Measurements from ENCODE around the gene NCAPG2.
"Not testable (repeated sequence)": the region's sequence is repeated elsewhere in the genome, so short reads cannot be mapped to it uniquely, and the experiment has no call there.

NCAPG2 gene

DNA sequence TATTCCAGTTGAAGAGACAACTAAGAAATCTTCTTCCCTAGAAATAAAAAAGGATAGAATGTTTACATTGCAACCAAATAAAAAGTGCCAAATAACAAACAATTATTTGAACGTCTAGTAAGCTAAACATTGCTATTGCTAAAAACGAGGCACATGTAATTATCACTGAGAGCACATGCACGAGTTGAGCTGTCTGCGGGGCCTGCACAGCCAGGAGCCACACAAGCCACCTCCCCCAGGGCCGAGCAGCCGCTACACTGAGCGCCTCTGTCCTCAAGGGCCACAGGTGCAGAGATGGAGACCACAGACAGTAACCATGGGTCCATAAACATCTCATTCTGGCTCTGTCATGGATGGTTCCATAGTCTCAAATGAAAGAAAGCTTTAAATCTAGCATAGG is 17.2 kb downstream of the NCAPG2 start:
- H3K27me3 ChIP-seq (ENCODE audit: control insufficient read depth, insufficient read depth, low read length), result no peaks in the 10 kb centered on the region
- no peak overlapping the region for H3K4me3 ChIP-seq (ENCODE audit: low read depth, low read length)
- H3K27ac ChIP-seq (ENCODE audit: low read depth, low read length), result no peak overlapping the region
- H3K4me1 ChIP-seq (ENCODE audit: control insufficient read depth, insufficient read depth, low read length), result no peaks in the 10 kb centered on the region
- no peaks in the 10 kb centered on the region for H3K9me3 ChIP-seq (ENCODE audit: control insufficient read depth, insufficient read depth, low read length)
- peaks cover 100% of the 10 kb centered on the region for H3K36me3 ChIP-seq (ENCODE audit: control insufficient read depth, insufficient read depth, low read length)
- no peak overlapping the region for H3K9ac ChIP-seq (ENCODE audit: low read depth, low read length)

DNA sequence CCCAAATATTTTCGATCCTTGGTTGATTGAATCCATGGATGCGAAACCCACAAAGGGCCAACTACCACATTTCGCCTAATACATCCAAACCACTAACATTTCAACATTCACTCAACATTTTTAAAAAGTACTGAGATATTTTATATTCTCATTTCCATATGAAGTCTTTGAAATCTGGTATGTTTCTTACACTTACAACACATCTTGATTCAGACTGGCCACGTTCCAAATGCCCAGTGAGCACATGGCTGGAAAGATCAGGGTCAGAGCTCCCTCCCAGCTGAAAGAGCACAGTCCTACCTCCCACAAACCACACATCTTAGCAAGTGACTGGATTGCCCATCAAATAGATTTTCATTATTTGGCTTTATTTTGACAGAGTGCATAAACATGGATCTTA is 18.9 kb downstream of the NCAPG2 start:
- Histone ChIP-seq H3K36me3 (ENCODE audit: control insufficient read depth, insufficient read depth, low read length) (peaks cover 100% of the 10 kb centered on the region), H3K27me3 (ENCODE audit: control insufficient read depth, insufficient read depth, low read length) (no peaks in the 10 kb centered on the region), H3K4me1 (ENCODE audit: control insufficient read depth, insufficient read depth, low read length) (no peaks in the 10 kb centered on the region), H3K9ac (ENCODE audit: low read depth, low read length) (no peak overlapping the region), H3K4me3 (ENCODE audit: low read depth, low read length) (no peak overlapping the region), H3K27ac (ENCODE audit: low read depth, low read length) (no peak overlapping the region), H3K9me3 (ENCODE audit: control insufficient read depth, insufficient read depth, low read length) (no peaks in the 10 kb centered on the region)

DNA sequence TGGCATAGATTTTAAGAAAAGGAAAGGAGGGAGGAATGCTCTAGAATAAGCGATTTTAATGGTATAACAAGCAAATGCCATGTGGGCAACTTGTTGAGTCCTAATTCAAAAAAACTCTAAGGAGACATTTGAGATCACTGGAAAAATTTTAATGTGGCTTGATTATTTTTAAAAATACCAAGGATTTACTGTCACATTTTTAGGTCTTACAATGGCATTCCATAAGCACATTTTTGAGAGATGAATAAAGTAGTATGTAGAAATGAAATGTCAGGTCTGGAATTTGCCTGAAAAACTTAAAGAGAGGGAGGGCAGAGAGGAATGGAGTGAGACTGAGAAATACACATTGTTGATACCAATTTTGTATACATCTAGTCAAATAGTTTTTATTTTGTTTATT is 20.3 kb downstream of the NCAPG2 start:
- no peaks in the 10 kb centered on the region for H3K4me1 ChIP-seq (ENCODE audit: control insufficient read depth, insufficient read depth, low read length)
- H3K27me3 ChIP-seq (ENCODE audit: control insufficient read depth, insufficient read depth, low read length), result no peaks in the 10 kb centered on the region
- no peak overlapping the region for H3K27ac ChIP-seq (ENCODE audit: low read depth, low read length)
- H3K36me3 ChIP-seq (ENCODE audit: control insufficient read depth, insufficient read depth, low read length), result peaks cover 100% of the 10 kb centered on the region
- H3K4me3 ChIP-seq (ENCODE audit: low read depth, low read length), result no peak overlapping the region
- no peaks in the 10 kb centered on the region for H3K9me3 ChIP-seq (ENCODE audit: control insufficient read depth, insufficient read depth, low read length)
- no peak overlapping the region for H3K9ac ChIP-seq (ENCODE audit: low read depth, low read length)

DNA sequence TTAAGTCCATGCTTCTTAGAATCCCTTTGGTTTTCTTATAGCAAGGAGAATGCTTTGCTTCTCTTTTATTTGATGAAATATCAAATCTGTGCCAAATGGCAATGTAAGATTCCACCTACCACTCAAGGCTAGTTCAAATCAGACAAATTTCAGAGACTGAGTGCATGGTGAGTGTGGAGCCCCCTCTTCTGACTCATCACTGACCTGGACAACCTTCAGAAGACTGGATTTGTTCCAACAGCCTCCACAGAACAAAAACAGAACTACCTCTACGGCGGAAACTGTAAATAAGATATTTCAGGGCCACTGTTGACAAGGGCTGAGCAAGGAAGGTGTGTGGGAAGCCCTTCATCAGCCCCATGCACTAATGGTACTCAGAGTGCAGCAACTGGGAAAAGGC is 21.1 kb downstream of the NCAPG2 start:
- no peak overlapping the region for H3K9ac ChIP-seq (ENCODE audit: low read depth, low read length)
- H3K27ac ChIP-seq (ENCODE audit: low read depth, low read length), result no peak overlapping the region
- H3K4me3 ChIP-seq (ENCODE audit: low read depth, low read length), result no peak overlapping the region
- H3K9me3 ChIP-seq (ENCODE audit: control insufficient read depth, insufficient read depth, low read length), result no peaks in the 10 kb centered on the region
- H3K36me3 ChIP-seq (ENCODE audit: control insufficient read depth, insufficient read depth, low read length), result peaks cover 100% of the 10 kb centered on the region
- H3K27me3 ChIP-seq (ENCODE audit: control insufficient read depth, insufficient read depth, low read length), result no peaks in the 10 kb centered on the region
- no peaks in the 10 kb centered on the region for H3K4me1 ChIP-seq (ENCODE audit: control insufficient read depth, insufficient read depth, low read length)

DNA sequence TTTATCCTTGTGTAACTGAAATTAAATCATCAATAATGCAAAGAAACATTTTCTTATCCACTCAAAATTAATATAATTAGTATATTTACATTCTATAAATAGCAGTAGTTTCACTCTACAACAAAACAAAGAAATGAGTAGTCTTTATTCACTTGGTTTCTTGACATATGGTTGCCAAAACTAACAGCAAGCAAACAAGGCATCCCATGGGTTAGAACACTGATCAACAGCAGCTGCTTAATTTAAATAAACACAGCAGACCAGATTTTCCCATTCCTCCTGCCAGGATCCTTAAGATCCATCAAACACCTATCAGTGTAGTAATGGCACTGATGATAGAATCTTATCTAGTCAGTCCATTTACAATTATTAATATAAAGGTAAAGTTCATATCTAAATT is 22.1 kb downstream of the NCAPG2 start:
- no peak overlapping the region for H3K27ac ChIP-seq (ENCODE audit: low read depth, low read length)
- no peaks in the 10 kb centered on the region for H3K9me3 ChIP-seq (ENCODE audit: control insufficient read depth, insufficient read depth, low read length)
- H3K4me1 ChIP-seq (ENCODE audit: control insufficient read depth, insufficient read depth, low read length), result no peaks in the 10 kb centered on the region
- no peak overlapping the region for H3K4me3 ChIP-seq (ENCODE audit: low read depth, low read length)
- no peak overlapping the region for H3K9ac ChIP-seq (ENCODE audit: low read depth, low read length)
- peaks cover 100% of the 10 kb centered on the region for H3K36me3 ChIP-seq (ENCODE audit: control insufficient read depth, insufficient read depth, low read length)
- no peaks in the 10 kb centered on the region for H3K27me3 ChIP-seq (ENCODE audit: control insufficient read depth, insufficient read depth, low read length)

DNA sequence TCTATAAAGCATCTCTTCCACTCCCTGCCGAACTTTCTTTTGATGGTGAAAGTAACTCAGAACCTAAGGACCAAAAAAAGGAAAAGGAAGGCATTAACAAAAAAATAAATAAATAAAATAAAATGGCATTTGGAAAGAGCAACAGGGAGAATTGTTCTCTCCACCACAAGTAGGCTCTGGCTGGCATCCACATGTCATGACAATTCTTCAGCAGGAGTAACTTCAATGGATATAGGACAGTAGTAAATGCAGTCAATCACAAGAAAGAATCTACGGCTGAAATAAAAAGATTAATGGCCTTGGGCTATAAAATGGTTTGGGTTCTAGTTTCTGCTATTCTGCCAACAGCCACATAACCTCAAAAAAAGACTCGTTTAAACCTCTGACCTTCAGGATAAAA is 23.9 kb downstream of the NCAPG2 start:
- no peaks in the 10 kb centered on the region for H3K27me3 ChIP-seq (ENCODE audit: control insufficient read depth, insufficient read depth, low read length)
- no peaks in the 10 kb centered on the region for H3K9me3 ChIP-seq (ENCODE audit: control insufficient read depth, insufficient read depth, low read length)
- no peak overlapping the region for H3K9ac ChIP-seq (ENCODE audit: low read depth, low read length)
- H3K36me3 ChIP-seq (ENCODE audit: control insufficient read depth, insufficient read depth, low read length), result peaks cover 99% of the 10 kb centered on the region
- no peaks in the 10 kb centered on the region for H3K4me1 ChIP-seq (ENCODE audit: control insufficient read depth, insufficient read depth, low read length)
- no peak overlapping the region for H3K27ac ChIP-seq (ENCODE audit: low read depth, low read length)
- H3K4me3 ChIP-seq (ENCODE audit: low read depth, low read length), result no peak overlapping the region

DNA sequence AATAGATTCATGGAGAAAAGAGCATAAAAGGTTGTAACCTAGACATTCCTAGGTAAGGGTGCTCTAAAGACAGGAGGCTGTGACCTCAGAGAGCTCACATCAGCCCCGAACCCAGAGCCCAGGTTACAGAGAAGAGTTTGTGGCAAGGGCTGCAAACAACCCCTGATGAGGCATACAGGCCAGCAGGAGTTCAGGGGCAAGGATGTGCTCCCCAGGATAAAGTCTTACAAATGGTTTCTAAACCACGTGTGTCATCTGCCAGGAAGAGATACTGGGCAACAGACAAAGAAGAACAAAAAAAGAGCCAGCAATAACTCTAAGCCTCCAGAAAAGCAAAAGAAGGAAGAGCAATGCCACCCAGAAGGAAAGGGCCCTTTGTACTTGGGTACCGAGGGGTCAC is 27.7 kb downstream of the NCAPG2 start:
- Histone ChIP-seq H3K4me1 (ENCODE audit: control insufficient read depth, insufficient read depth, low read length) (no peaks in the 10 kb centered on the region), H3K9ac (ENCODE audit: low read depth, low read length) (no peak overlapping the region), H3K36me3 (ENCODE audit: control insufficient read depth, insufficient read depth, low read length) (peaks cover 96% of the 10 kb centered on the region), H3K4me3 (ENCODE audit: low read depth, low read length) (no peak overlapping the region), H3K27ac (ENCODE audit: low read depth, low read length) (no peak overlapping the region), H3K27me3 (ENCODE audit: control insufficient read depth, insufficient read depth, low read length) (no peaks in the 10 kb centered on the region), H3K9me3 (ENCODE audit: control insufficient read depth, insufficient read depth, low read length) (no peaks in the 10 kb centered on the region)

DNA sequence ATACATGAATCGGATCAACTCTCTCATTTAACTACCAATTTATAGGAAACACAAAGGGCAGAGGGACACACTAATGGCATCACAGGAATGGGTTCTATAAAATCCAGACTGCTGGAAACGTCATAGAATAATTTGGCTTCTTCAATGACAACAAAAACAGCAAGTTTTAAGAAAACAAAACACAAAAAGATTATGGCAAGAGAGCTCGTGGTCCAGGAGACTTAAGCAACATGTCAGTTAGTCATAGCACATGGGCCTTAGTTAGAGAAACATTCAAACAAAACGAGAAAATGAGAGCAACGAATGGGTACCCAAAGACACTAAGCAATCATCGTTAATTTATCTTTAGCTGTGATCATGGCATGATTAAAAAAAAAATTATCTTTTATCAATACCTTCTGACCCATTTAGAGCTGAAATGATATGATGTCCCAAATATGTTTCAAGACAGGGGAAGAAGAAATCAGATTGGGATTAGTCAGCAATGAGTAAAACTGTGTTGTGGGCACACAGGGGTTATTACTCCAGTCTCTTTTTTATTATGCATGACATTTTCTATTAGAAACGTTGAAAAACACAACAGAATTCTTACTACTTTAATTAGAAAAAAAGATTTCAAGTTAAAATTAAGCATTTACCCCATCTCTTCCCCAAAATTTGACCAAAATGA is 28.3 kb downstream of the NCAPG2 start:
- H3K36me3 ChIP-seq (ENCODE audit: control insufficient read depth, insufficient read depth, low read length), result peaks cover 96% of the 10 kb centered on the region
- H3K27me3 ChIP-seq (ENCODE audit: control insufficient read depth, insufficient read depth, low read length), result no peaks in the 10 kb centered on the region
- H3K9ac ChIP-seq (ENCODE audit: low read depth, low read length), result no peak overlapping the region
- H3K27ac ChIP-seq (ENCODE audit: low read depth, low read length), result no peak overlapping the region
- H3K9me3 ChIP-seq (ENCODE audit: control insufficient read depth, insufficient read depth, low read length), result no peaks in the 10 kb centered on the region
- H3K4me1 ChIP-seq (ENCODE audit: control insufficient read depth, insufficient read depth, low read length), result no peaks in the 10 kb centered on the region
- no peak overlapping the region for H3K4me3 ChIP-seq (ENCODE audit: low read depth, low read length)

DNA sequence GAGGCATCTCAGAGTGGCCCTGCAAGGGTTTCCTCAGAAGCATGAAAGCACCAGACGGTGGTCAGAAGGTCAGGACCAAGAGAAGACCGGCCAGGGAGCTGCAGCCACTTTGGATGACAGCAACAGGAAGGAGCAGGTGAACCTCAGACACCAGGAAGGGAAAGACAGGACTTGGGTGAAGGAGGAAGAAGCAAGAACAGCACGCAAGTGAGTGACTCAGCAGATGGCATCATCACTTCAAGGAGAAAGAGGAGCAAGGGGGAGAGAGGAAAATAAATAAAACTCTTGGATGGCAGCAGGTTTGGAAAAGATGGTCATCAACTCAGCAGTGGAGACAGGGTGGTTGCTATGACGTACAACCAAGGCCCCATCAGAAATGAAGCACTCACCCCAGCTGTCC is 31.6 kb downstream of the NCAPG2 start:
- no peaks in the 10 kb centered on the region for H3K9me3 ChIP-seq (ENCODE audit: control insufficient read depth, insufficient read depth, low read length)
- no peak overlapping the region for H3K9ac ChIP-seq (ENCODE audit: low read depth, low read length)
- no peaks in the 10 kb centered on the region for H3K27me3 ChIP-seq (ENCODE audit: control insufficient read depth, insufficient read depth, low read length)
- H3K4me3 ChIP-seq (ENCODE audit: low read depth, low read length), result no peak overlapping the region
- H3K36me3 ChIP-seq (ENCODE audit: control insufficient read depth, insufficient read depth, low read length), result peaks cover 89% of the 10 kb centered on the region
- no peaks in the 10 kb centered on the region for H3K4me1 ChIP-seq (ENCODE audit: control insufficient read depth, insufficient read depth, low read length)
- H3K27ac ChIP-seq (ENCODE audit: low read depth, low read length), result no peak overlapping the region

DNA sequence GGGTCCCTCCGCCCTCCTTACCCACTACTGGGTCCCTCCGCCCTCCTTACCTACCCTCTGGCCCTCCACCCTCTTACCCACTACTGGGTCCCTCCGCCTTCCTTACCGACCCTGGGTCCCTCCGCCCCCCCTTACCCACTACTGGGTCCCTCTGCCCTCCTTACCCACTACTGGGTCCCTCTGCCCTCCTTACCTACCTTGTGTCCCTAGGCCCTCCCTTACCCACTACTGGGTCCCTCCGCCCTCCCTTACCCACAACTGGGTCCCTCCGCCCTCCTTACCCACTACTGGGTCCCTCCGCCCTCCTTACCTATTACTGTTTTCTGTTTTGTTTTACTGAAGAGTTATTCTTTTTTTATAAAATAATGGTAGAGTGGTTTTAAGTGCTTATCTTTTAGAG is 36.5 kb downstream of the NCAPG2 start:
- not testable (repeated sequence) for H3K27ac ChIP-seq (ENCODE audit: low read depth, low read length)

DNA sequence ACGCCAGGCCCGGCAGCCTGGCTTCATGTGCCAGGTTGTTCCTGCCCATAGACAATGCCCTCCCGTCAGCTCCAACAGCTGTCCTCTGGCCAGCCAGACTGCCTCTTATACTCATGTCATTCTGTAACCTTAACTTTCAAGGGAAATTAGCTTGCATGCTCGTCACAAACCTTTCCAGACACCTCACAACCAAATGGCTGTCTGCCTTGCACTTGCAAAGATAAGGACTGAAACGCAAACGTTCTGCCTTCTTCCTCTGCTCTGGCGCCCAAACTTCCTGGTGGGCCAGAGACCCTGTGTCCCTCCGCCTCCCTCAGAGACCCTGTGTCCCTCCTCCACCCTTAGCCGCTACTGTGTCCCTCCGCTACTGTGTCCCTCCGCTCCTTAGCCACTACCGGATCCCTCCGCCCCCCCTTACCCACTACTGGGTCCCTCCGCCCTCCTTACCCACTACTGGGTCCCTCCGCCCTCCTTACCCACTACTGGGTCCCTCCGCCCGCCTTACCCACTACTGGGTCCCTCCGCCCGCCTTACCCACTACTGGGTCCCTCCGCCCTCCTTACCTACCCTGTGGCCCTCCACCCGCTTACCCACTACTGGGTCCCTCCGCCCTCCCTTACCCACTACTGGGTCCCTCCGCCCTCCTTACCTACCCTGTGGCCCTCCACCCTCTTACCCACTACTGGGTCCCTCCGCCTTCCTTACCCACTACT is 37.5 kb downstream of the NCAPG2 start:
- H3K9ac ChIP-seq (ENCODE audit: low read depth, low read length); H3K4me1 ChIP-seq (ENCODE audit: control insufficient read depth, insufficient read depth, low read length); H3K4me3 ChIP-seq (ENCODE audit: low read depth, low read length); H3K27me3 ChIP-seq (ENCODE audit: control insufficient read depth, insufficient read depth, low read length); H3K9me3 ChIP-seq (ENCODE audit: control insufficient read depth, insufficient read depth, low read length); H3K27ac ChIP-seq (ENCODE audit: low read depth, low read length): not testable (repeated sequence)
- peaks cover 83% of the 10 kb centered on the region for H3K36me3 ChIP-seq (ENCODE audit: control insufficient read depth, insufficient read depth, low read length)

More for the DNA sequence above, 36.5 kb downstream of the NCAPG2 start:
- not testable (repeated sequence) for H3K4me1 ChIP-seq (ENCODE audit: control insufficient read depth, insufficient read depth, low read length); H3K9ac ChIP-seq (ENCODE audit: low read depth, low read length); H3K27me3 ChIP-seq (ENCODE audit: control insufficient read depth, insufficient read depth, low read length); H3K4me3 ChIP-seq (ENCODE audit: low read depth, low read length); H3K9me3 ChIP-seq (ENCODE audit: control insufficient read depth, insufficient read depth, low read length)
- H3K36me3 ChIP-seq (ENCODE audit: control insufficient read depth, insufficient read depth, low read length), result peaks cover 80% of the 10 kb centered on the region

All from HUES48 (cell line).